ENCODE results near the gene HOXB4. TPM values are rescaled to one million over a fixed set of nuclear protein-coding genes. Genes with fewer than 3 reads are reported as not detected.

The HOXB4 gene
- total and polyA plus RNA-seq, 2 donors from 2014 or later = 4.4 to 22.6 TPM

- no peaks in the 10 kb centered on the region for H3K9me3 ChIP-seq (ENCODE audit: control insufficient read depth in 2 of 3, insufficient read depth in 1 of 3, low read length in 3 of 3)
- DNase-seq (peak in 2 of 5 donors; percentile 67 to 71), FAIRE-seq (no peak)
- H3K27ac ChIP-seq (ENCODE audit: low read depth in 2 of 2, low read length in 2 of 2) = peak overlapping the region; percentile 90 to 91
- no peaks in the 10 kb centered on the region for H3K27me3 ChIP-seq (ENCODE audit: control insufficient read depth, insufficient read depth, low read length)
- H3K9ac ChIP-seq (ENCODE audit: low read length in 3 of 3) = peak overlapping the region; percentile 62 to 72 (median 67)
- no peak for TF ChIP-seq CTCF (IDR thresholded peaks at IDR 0.05; ENCODE audit: borderline replicate concordance, extremely low read depth, insufficient read depth)
- peak overlapping the region; percentile 49 to 70 (median 69) for H3K4me3 ChIP-seq (ENCODE audit: low read length in 3 of 3)
- peaks cover 0 to 12% (median 3%) of the 10 kb centered on the region in 3 donors for H3K36me3 ChIP-seq (ENCODE audit: control insufficient read depth in 2 of 3, insufficient read depth in 3 of 3, low read length in 3 of 3)
- intact Hi-C loops (cut with DNase I) = loop anchor here (10.0 kb wide), 1 partner anchor 261 kb away; no protein-coding TSS in a partner anchor
- H3K4me1 ChIP-seq (ENCODE audit: control insufficient read depth in 2 of 3, insufficient read depth in 2 of 3, low read depth in 1 of 3, low read length in 3 of 3) = peaks cover 0 to 12% (median 11%) of the 10 kb centered on the region in 3 donors
These were observed 18.0 kb upstream of the HOXB4 start for GRCh38 chr17:48596000-48596734.

DNA sequence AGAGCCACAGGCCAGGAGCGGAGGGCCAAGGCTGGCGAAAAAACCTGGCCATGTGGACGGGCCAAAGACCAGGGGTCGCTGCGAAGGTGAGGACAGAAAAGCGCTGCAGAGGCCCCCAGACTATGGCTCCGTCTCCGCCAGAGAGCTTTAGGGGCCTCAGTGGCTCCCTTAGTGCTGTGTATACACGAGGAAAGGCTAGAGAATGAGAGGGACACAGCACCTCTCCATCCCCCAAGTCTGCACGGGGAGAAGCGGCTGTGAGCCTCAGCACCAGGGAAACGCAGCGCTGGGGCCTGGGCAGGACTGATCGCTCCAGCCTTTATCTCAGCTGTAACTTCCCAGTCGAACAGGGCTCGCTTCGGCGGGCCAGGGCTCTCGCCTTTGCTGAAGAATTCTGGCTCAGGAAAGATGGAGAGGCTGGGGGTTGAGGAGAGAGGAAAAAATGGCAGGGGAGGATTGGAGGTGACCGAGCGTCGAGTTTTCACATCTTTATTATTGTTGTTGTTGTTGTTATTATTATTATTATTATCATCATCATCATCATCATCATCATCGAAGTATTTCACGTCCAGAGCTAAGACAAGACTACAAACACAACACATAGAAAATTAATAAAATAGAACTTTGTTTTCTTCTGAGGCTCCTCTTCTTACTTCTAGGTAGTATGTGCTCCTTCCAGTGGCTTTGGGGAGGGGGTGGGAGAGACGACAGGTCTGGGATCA lies 17.3 kb upstream of the HOXB4 start:
- H3K4me1 ChIP-seq (ENCODE audit: control insufficient read depth in 2 of 3, insufficient read depth in 2 of 3, low read depth in 1 of 3, low read length in 3 of 3) = peaks cover 0 to 12% (median 12%) of the 10 kb centered on the region in 3 donors
- H3K27ac ChIP-seq (ENCODE audit: low read depth in 2 of 2, low read length in 2 of 2) = peak overlapping the region; percentile 90 to 91
- H3K9ac ChIP-seq (ENCODE audit: low read length in 3 of 3) = peak overlapping the region; percentile 40 to 72 (median 55)
- intact Hi-C loops (cut with DNase I) = loop anchor here (10.0 kb wide), 1 partner anchor 261 kb away; no protein-coding TSS in a partner anchor
- FAIRE-seq = no peak
- H3K9me3 ChIP-seq (ENCODE audit: control insufficient read depth in 2 of 3, insufficient read depth in 1 of 3, low read length in 3 of 3) = no peaks in the 10 kb centered on the region
- peak in 2 of 5 donors; percentile 57 to 64 for DNase-seq
- H3K4me3 ChIP-seq (ENCODE audit: low read length in 3 of 3) = peak overlapping the region; percentile 40 to 69 (median 49)
- no peaks in the 10 kb centered on the region for H3K27me3 ChIP-seq (ENCODE audit: control insufficient read depth, insufficient read depth, low read length)
- H3K36me3 ChIP-seq (ENCODE audit: control insufficient read depth in 2 of 3, insufficient read depth in 3 of 3, low read length in 3 of 3) = peaks cover 0 to 12% (median 3%) of the 10 kb centered on the region in 3 donors
- no peak for TF ChIP-seq CTCF (IDR thresholded peaks at IDR 0.05; ENCODE audit: borderline replicate concordance, extremely low read depth, insufficient read depth)

- peak in 3 of 5 donors; percentile 45 to 80 (median 63) for DNase-seq
- Histone ChIP-seq H3K27ac (ENCODE audit: low read depth in 2 of 2, low read length in 2 of 2) (peak overlapping the region; percentile 88 to 90), H3K27me3 (ENCODE audit: control insufficient read depth, insufficient read depth, low read length) (no peaks in the 10 kb centered on the region), H3K4me3 (ENCODE audit: low read length in 3 of 3) (peak overlapping the region; percentile 2 to 69 (median 49)), H3K9ac (ENCODE audit: low read length in 3 of 3) (peak overlapping the region; percentile 40 to 56 (median 55)), H3K9me3 (ENCODE audit: control insufficient read depth in 2 of 3, insufficient read depth in 1 of 3, low read length in 3 of 3) (no peaks in the 10 kb centered on the region), H3K36me3 (ENCODE audit: control insufficient read depth in 2 of 3, insufficient read depth in 3 of 3, low read length in 3 of 3) (peaks cover 0 to 12% (median 3%) of the 10 kb centered on the region in 3 donors), H3K4me1 (ENCODE audit: control insufficient read depth in 2 of 3, insufficient read depth in 2 of 3, low read depth in 1 of 3, low read length in 3 of 3) (peaks cover 0 to 12% (median 8%) of the 10 kb centered on the region in 3 donors)
- FAIRE-seq = no peak
- no peak for TF ChIP-seq CTCF (IDR thresholded peaks at IDR 0.05; ENCODE audit: borderline replicate concordance, extremely low read depth, insufficient read depth)
- intact Hi-C loops (cut with DNase I) = loop anchor here (10.0 kb wide), 1 partner anchor 260 kb away; no protein-coding TSS in a partner anchor
These were observed 16.6 kb upstream of the HOXB4 start for GRCh38 chr17:48594538-48595277.
